NCI-H524 treated with DMSO at 0.1 percent for 48 hours (cell line): ENCODE measurements around the gene MCAT.
A peak's percentile ranks its signal among the peaks of the same experiment; 100 is the strongest.

ENCODE experiments used
- DNase-seq: peaks from one replicate; lab custom pipeline; 2025; lab: John Stamatoyannopoulos, UW

Gene MCAT, protein sequence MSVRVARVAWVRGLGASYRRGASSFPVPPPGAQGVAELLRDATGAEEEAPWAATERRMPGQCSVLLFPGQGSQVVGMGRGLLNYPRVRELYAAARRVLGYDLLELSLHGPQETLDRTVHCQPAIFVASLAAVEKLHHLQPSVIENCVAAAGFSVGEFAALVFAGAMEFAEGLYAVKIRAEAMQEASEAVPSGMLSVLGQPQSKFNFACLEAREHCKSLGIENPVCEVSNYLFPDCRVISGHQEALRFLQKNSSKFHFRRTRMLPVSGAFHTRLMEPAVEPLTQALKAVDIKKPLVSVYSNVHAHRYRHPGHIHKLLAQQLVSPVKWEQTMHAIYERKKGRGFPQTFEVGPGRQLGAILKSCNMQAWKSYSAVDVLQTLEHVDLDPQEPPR

GRCh38 chr22:43142880-43143562 lies at the start of gene MCAT:
Gene MCAT, minus strand, starts transcription at chr22:43143398. Its CDS starts 50 bp downstream, at chr22:43143348.
- DNase-seq = peak; percentile 9

DNA sequence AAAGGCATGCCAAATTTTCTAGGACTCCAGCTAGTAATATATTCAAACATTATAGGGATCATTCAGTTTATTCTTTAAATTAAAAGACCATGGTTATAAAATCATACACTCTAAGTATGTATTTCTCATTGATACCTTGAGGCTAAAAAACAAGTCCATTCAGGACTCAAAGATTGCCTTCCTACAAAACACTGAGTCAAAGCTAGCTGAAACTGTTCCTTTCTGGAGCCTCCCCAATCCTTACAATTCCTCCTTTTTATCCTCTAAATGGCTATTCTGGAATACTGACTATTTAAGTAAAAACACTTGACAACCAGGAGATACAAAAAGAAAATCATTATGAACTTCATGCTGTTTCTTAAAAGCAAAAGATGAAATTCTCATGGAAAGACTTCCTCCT lies 48.6 kb upstream of the MCAT start:
- no peak for DNase-seq

GRCh38 chr22:43188829-43189545 lies 45.8 kb upstream of the MCAT start:
- DNase-seq = no peak

DNA sequence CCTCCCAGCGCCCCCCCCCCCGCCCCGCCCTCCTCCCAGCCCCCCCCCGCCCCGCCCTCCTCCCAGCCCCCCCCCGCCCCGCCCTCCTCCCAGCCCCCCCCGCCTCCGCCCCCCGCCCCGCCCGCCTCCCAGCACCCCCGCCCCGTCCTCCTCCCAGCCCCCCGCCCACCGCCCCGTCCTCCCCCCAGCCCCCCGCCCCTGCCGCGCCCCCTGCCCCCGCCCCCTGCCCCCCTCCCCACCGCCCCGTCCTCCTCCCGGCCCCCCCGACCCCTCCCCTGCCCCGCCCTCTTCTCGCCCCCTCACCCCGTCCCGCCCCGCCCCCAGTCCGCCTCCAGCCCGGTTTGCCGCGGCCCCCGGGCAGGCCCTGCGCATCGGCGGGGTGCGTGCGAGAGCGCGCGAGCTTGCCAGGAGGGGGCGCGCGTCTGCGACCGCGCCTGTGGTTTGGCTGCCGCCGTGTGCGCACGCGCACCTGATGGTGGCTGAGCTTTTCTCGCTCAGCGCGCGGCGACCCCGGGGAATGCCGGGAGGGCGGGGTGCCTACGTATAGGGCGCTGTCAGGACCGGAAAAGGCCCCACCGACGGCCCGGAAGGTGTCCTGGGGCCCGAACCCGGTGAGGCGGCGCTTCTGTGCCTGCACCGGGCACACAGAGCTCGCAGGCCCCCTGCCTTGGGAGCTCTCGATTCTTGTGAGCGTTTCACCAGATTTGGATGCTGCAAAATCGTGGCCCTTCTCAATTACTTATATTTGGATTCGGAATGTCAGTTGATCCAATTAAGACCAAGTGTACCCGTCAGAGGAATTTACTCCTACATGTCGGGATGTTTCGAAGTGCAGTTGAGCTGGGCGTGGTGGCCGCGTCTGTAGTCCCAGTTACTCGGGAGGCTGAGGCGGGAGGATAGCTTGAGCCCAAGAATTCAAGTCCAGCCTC lies 44.2 kb upstream of the MCAT start:
- peak; percentile 61 for DNase-seq

- no peak for DNase-seq
These were observed 43.3 kb upstream of the MCAT start, which contains the start of gene TTLL12 for GRCh38 chr22:43186272-43187170. Gene TTLL12, minus strand, starts transcription at chr22:43187134. Its CDS starts 65 bp downstream, at chr22:43187069.

- DNase-seq = no peak
These were observed 42.7 kb upstream of the MCAT start for GRCh38 chr22:43185860-43186261.

DNA sequence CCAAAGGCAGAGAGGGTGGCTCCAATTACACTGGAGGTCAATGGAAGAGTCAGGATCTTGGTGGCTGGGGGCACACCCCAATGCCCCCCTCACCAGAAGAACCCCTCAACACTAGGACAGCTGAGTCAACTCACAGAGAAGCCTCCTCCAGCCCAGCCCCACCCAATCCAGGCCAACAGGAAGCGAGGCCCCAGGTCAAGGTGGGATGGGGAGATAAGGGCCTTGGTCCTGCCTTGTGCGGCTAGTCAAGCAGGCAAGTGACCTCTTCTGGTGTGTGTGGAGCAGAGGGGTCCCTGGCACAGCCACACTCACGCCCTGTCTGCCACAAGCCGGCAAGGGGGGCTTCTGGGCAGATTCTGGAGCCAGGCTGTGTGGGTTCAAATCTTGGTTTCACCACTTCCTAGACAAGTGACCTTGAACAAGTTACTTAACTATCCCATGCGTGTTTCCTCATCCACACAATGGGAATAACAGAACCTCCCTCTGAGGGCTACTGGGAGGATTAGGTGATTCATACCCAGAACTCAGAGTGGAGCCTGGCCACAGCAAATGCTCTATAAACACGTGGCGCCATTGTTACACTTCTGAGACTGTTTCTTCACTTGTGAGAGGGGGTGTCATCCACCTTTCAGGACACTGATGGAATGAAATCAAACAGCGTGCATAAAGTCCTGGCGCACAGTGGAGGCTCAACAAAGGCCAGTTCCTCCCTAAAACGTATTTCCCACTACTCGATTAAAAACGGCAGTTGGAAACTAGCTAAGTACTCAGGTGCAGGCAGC lies 40.5 kb upstream of the MCAT start:
- no peak for DNase-seq

- DNase-seq = no peak
These were observed 39.5 kb upstream of the MCAT start for GRCh38 chr22:43182726-43183125.

DNA sequence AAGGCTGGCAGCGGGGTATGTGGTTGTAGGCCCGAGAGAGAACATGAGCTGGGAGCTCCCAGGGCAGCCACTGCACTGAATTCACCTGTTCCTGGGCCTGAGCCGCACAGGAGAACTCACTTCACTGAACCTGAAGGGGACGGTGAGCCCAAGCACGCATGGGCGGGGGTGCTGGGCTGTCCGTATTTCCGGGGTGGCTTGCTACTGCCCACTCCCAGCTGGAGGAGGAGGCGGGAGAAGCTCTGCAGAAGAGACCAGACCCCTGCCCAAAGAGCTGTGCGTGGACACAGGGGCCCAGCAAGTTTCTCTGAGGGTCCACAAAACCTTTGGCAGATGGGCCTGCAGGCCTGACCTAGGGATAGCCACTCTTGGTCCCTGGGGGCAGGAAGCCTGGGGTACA lies 38.9 kb upstream of the MCAT start:
- no peak for DNase-seq

DNA sequence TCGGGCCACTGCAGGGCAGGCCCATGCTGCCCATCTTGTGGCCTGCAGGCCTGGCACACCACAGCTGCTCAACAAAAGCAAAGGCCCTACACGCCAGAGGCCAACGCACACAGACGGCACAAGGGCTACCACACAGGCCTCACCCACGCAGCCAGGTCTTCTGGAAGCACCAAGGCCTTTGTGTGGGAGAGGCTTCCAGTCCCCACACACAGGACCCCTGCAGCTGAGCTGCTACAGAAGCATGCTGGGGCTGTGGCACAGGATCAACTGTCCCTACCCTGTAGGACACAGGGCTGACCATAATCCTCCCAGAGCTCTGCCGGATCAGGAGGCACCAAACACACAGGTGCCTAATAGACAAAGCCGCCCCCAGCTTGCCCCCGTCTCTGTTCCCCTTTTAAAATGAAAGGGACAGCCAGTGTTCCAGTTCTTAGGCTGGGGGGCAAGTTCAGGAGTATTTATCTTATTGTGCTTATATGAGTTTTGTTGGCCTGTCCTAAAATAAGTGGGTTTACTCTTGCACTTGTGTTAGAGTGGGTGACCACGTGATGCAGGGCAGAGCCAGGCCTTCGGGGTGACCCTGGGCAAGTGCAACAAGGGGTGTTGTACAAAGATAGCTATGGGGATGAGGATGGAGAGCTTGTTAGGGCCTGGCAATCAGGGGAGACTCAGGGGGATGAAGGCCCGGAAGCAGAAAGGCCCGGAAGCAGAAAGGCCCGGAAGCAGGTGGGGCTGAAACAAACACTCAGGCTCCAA lies 38.3 kb upstream of the MCAT start:
- DNase-seq = no peak

- DNase-seq = no peak
These were observed 37.5 kb upstream of the MCAT start for GRCh38 chr22:43180670-43181069.

DNA sequence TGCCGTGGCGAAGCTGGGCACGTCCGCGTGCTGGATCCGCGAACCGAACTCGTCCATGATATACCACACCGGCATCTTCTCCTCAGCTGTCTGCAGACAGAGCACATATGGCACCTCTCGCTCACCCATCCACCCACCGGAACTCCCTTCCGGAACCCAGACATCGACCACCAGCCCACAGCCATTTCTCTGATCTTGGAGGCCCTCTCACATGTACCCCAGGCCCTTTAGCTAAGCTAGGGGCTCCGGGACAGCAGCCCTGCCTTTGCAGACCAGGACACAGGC lies 36.7 kb upstream of the MCAT start:
- DNase-seq = no peak

DNA sequence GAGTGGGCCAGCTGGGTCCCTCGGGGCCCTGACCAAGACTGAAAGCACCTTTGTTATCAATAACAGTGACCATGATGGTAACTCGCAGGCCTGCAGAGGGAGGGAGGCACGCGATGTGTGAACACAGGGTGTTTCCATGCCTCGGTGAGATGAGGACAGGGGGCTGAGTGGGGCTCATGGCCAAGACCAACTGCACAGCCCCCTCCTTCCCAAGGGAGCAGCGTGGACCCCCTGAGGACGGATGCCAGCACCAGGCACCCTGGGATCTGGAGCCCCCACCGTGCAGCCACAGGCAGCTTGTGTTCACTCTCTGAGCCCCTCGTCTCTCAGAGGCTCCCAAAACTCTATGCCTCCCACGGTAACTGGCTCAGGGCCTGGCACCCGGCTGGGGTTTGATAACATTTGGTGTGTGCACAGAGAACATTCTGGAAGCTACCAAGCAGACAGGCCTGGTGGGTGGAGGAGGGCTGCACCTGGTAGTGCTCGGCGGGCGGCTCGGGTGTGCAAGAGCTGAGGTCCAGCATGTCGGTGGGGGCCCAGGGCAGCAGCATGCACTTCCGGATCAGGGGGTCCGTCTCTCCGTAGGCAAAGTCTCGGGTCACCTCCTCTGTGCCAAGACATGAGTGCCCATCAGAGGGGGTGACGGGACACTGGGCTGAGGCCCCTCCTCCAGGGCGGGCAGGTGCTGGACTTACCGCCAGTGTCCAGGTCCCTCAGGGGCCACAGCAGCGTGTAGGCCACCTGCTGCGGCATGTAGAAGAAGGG lies 36.1 kb upstream of the MCAT start:
- DNase-seq = no peak

DNA sequence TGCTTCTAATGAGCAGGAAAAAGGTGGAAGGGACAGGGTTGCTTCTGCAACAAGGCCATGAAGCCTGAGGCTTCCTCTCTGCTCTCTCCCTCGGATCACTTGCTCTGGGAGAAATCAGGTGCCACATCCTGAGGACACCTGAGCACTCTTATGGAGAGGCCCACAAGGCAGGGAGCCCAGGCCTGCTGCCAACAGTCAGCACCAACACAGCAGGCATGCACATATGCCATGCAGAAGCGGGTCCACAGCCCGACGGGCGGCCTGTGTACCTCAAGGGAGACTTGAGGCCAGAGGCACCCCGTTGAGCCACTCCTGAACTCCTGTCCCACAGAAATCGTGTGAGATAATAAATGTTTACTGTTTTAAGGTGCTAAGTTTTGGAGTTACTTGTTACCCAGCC lies 34.3 kb upstream of the MCAT start:
- DNase-seq = no peak

GRCh38 chr22:43176090-43176489 lies 32.9 kb upstream of the MCAT start:
- DNase-seq = no peak

GRCh38 chr22:43174941-43175531 lies 31.8 kb upstream of the MCAT start:
- DNase-seq = no peak

DNA sequence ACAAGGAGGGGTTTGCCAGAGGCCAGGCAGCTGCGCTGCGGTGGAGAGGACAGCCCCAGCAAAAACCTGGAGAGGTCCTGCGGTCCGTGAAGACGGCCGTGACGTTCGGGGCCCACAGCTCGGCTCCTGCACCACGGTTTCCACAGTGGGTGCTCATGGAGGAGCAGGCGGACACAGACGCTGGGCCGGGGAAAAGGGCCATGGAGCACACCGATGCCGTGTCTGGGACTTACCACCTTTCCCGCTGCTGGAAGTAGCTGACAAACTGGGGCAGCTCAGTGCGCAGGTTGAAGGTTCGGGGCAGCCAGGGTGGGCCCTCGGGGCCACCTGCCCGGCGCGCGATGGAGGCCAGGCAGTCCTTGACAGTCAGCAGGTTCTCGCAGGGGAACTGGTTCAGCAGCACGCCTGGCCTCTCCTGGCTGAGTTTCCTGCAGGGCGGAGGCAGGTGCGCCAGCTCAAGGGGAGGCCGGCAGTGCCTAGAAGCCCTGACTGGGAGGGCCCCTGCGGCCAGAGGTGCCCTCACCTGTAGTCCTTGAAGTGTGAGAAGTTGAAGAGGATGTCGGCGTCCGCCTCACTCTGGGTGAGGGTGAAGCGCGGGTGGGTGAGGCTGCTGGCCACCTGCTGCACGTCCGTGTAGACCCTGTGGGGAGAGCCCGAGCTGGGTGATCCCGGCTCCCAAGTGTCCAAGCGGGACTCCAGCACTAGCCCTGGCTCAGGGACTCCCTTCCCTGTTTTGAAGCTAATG lies 30.9 kb upstream of the MCAT start:
- DNase-seq = no peak
